ENCODE results near the gene COA1. TPM values are rescaled to one million over a fixed set of nuclear protein-coding genes. Genes with fewer than 3 reads are reported as not detected.

COA1 gene
- total and polyA plus RNA-seq, 3 donors from 2014 or later: 36.4 to 80.5 (median 75.7) TPM

DNA sequence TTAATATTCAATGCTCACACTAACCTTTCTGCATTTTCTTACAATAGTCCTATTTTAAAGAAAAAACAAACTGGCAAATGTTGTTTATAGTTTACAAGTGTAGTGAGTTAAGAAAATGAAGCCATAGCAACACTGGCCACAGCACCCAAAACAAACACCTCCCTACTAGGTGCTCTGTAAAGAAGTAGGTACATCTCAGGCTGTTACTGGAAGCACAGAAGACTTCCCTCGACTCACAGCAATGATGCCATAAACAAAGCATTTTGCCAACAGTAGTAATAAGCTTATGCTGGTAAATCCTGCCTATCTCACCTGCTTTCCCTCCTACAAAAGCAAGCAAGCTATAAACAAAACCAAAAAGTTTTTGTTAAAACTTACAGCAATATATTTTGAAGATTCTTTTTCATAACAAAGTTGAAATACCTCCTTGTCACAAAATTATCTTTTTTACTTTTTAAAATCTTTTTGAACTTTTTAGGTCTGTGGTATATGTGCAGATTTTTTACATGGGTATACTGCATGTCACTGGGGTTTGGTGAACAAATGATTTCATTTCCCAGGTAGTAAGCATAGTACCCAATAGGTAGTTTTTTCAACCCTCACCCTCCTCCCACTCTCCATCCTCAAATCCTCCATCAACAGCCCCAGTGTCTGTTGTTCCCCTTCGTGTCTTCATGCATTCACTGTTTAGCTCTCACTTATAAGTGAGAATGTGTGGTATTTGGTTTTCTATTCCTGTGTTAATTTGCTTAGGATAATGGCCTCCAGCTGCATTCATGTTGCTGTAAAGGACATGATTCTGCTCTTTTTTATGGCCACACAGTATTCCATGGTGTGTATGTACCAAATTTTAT lies 28.4 kb downstream of the COA1 start:
- H3K9me3 ChIP-seq: no peaks in the 10 kb centered on the region
- H3K4me1 ChIP-seq: no peaks in the 10 kb centered on the region
- no peak overlapping the region for H3K4me3 ChIP-seq
- DNase-seq: no peak
- no peaks in the 10 kb centered on the region for H3K36me3 ChIP-seq (ENCODE audit: low read depth, missing control alignments)
- WGBS, 2 donors: 63% methylated on average over 2 of the region's 2 CpGs
- intact Hi-C loops (cut with DNase I; ENCODE audit: low total_unique reads): no loop called here
- no peak overlapping the region for H3K27ac ChIP-seq
- no peaks in the 10 kb centered on the region for H3K27me3 ChIP-seq
- TF ChIP-seq, protein P1, sequence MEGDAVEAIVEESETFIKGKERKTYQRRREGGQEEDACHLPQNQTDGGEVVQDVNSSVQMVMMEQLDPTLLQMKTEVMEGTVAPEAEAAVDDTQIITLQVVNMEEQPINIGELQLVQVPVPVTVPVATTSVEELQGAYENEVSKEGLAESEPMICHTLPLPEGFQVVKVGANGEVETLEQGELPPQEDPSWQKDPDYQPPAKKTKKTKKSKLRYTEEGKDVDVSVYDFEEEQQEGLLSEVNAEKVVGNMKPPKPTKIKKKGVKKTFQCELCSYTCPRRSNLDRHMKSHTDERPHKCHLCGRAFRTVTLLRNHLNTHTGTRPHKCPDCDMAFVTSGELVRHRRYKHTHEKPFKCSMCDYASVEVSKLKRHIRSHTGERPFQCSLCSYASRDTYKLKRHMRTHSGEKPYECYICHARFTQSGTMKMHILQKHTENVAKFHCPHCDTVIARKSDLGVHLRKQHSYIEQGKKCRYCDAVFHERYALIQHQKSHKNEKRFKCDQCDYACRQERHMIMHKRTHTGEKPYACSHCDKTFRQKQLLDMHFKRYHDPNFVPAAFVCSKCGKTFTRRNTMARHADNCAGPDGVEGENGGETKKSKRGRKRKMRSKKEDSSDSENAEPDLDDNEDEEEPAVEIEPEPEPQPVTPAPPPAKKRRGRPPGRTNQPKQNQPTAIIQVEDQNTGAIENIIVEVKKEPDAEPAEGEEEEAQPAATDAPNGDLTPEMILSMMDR (IDR thresholded peaks at IDR 0.05): no peak
- no peak for TF ChIP-seq POLR2A (IDR thresholded peaks at IDR 0.05)

GRCh38 chr7:43700059-43700501 lies 29.2 kb downstream of the COA1 start:
- H3K4me3 ChIP-seq: no peak overlapping the region
- H3K27me3 ChIP-seq: no peaks in the 10 kb centered on the region
- no peak for DNase-seq
- H3K27ac ChIP-seq: no peak overlapping the region
- H3K9me3 ChIP-seq: no peaks in the 10 kb centered on the region
- H3K4me1 ChIP-seq: no peaks in the 10 kb centered on the region
- TF ChIP-seq POLR2A (IDR thresholded peaks at IDR 0.05): no peak
- TF ChIP-seq, protein P1 (IDR thresholded peaks at IDR 0.05): peak; percentile 45 to 58 (median 52)
- intact Hi-C loops (cut with DNase I; ENCODE audit: low total_unique reads): no loop called here
- no peaks in the 10 kb centered on the region for H3K36me3 ChIP-seq (ENCODE audit: low read depth, missing control alignments)
- WGBS, 2 donors: 31 to 34% methylated on average over 6 of the region's 6 CpGs

DNA sequence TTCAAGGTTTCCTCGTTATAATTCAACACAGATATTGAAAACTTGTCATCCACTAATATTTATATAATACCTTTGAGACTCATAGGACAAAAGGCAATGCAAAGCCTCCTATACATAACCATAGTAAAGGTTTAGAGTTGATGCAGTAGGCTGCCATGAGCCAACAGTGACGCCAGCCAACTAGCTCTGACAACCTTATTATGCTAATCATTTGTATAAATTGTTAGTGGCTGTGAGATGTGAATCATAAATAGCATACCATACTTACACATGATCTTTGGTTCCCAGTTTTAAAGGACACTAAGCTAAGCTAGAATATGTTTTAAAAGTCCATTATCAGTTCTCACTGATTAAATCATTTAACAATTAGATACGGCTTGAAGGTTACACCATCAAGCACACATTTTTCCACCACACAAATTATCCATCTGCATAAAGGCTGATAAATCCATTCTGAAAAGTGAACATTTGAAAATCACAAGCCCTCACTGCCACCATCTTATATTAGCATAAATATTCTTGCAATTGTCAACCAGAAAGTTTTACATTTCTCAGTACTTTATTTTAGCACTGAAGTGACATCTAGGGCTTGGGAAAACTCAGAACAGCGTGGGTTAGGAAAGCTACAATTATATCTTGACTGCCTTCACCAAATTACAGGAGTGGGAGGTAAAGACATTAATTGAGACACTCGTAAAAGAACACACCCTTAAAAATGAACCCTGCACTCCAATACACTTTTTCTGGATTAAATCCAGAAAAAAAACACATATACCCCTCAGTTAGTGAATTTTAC lies 30.7 kb downstream of the COA1 start:
- Histone ChIP-seq H3K9me3 (no peaks in the 10 kb centered on the region), H3K27ac (no peak overlapping the region), H3K4me1 (no peaks in the 10 kb centered on the region), H3K27me3 (no peaks in the 10 kb centered on the region), H3K36me3 (ENCODE audit: low read depth, missing control alignments) (no peaks in the 10 kb centered on the region), H3K4me3 (no peak overlapping the region)
- no peak for TF ChIP-seq POLR2A (IDR thresholded peaks at IDR 0.05)
- TF ChIP-seq, protein P1 (IDR thresholded peaks at IDR 0.05): no peak
- 75 to 82% methylated on average over 5 of the region's 5 CpGs for WGBS, 2 donors
- no peak for DNase-seq
- intact Hi-C loops (cut with DNase I; ENCODE audit: low total_unique reads): no loop called here

DNA sequence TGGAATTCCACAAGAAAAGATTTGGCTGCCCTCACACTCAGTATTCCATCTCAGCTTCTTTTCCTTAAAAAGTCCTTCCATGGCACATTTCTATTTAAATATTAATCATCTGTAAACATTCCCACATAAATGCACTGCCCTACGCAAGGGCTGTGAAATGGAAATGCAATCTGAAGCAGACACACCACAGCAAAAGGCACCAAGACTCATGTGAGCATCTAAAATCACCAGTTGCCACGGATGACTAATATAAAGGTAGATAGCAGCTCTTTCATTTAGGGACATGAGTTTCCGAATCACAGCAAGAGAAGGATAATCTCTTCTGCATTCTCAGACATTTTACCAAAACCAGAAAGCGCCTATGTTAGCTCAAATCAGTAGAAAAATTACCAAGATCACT lies 31.6 kb downstream of the COA1 start:
- Histone ChIP-seq H3K9me3 (no peaks in the 10 kb centered on the region), H3K36me3 (ENCODE audit: low read depth, missing control alignments) (no peaks in the 10 kb centered on the region), H3K27ac (no peak overlapping the region), H3K4me3 (no peak overlapping the region), H3K4me1 (no peaks in the 10 kb centered on the region), H3K27me3 (no peaks in the 10 kb centered on the region)
- 93 to 94% methylated on average over 4 of the region's 4 CpGs for WGBS, 2 donors
- no peak for DNase-seq
- no peak for TF ChIP-seq POLR2A (IDR thresholded peaks at IDR 0.05)
- TF ChIP-seq, protein P1 (IDR thresholded peaks at IDR 0.05): no peak
- intact Hi-C loops (cut with DNase I; ENCODE audit: low total_unique reads): no loop called here

All from testis (tissue), 3 donors.